GM19328 (cell line): ENCODE results near the gene ARNT2.
"Not testable (repeated sequence)": the region's sequence is repeated elsewhere in the genome, so short reads cannot be mapped to it uniquely, and the experiment has no call there.

Source experiments
- ATAC-seq: cut with Tn5 transposase; IDR thresholded peaks from one replicate; pipeline ENCODE4 v1.9.1; 2021; ENCODE audit warnings: mild to moderate bottlenecking, moderate library complexity; ENCODE audit not compliant: unreplicated experiment

Gene ARNT2

GRCh38 chr15:80640531-80641121 is 236.4 kb downstream of the ARNT2 start:
- no peak for ATAC-seq

GRCh38 chr15:80641384-80641783 is 237.2 kb downstream of the ARNT2 start:
- no peak for ATAC-seq

GRCh38 chr15:80643431-80643951 is 239.3 kb downstream of the ARNT2 start:
- ATAC-seq = no peak

- no peak for ATAC-seq
These were observed 241.4 kb downstream of the ARNT2 start for GRCh38 chr15:80645494-80646065.

GRCh38 chr15:80647424-80647823 is 243.2 kb downstream of the ARNT2 start:
- not testable (repeated sequence) for ATAC-seq
